HCT116 (cell line): Measurements from ENCODE around the gene APOM. TPM values are rescaled to one million over a fixed set of nuclear protein-coding genes. Genes with fewer than 3 reads are reported as not detected.

Experiments used
- ATAC-seq: fragments of 200-7000 bp; cut with Tn5 transposase; 2 replicates; pipeline ENCODE4 v1.9.1; 2020; ENCODE audit warnings: mild to moderate bottlenecking, moderate library complexity
- BruUV-seq: library from RNA; stranded (reverse); fragments of 400-500 nt; replicated peaks from 2 replicates; lab custom pipeline; 2021; lab: Mats Ljungman, UMichigan
- CTCF ChIA-PET: fragments of 300-600 bp; sonication (Branson Sonifier 250); formaldehyde crosslinking; loops from one replicate; lab custom pipeline; 2021; ENCODE audit warnings: antibody characterized with exemption; lab: Charles Lee
- POLR2A ChIA-PET: fragments of 300-600, 350-600 bp; sonication (Branson Sonifier 250); formaldehyde crosslinking; loops from one replicate; lab custom pipeline; 2021; ENCODE audit warnings: antibody characterized with exemption; lab: Charles Lee
- RAD21 ChIA-PET, 2 experiments: fragments of 300-600 bp; sonication (Branson Sonifier 250); formaldehyde crosslinking; loops; one replicate each; lab custom pipeline; 2023; ENCODE audit warnings: low total read pairs in 2 of 2; ENCODE audit not compliant: uncharacterized antibody in 2 of 2, unreplicated experiment in 2 of 2, low non-redundant PET in 1 of 2; lab: Charles Lee
- DNase-seq: peaks from one replicate; pipeline ENCODE4 v3.0.0-alpha.2; 2010; ENCODE audit warnings: low read depth, low spot score
- H2AFZ ChIP-seq: fragments of 200-600 bp; shearing (Covaris generic), sonication (generic); 2 replicates; pipeline ENCODE4 v1.6.1; 2017; ENCODE audit warnings: low read depth, mixed run types, mixed read lengths, antibody characterized with exemption, low read length; ENCODE audit not compliant: poor library complexity, severe bottlenecking
- H3K27ac ChIP-seq: 2 replicates; pipeline ENCODE4 v1.5.1; 2012; ENCODE audit warnings: low read depth, low read length
- H3K27me3 ChIP-seq: fragments of 200-600 bp; sonication (generic); 2 replicates; pipeline ENCODE4 v1.6.1; 2016; ENCODE audit warnings: mixed run types, low read length, mixed read lengths; ENCODE audit not compliant: insufficient read depth
- H3K36me3 ChIP-seq, 2 experiments: fragments of 200-500 bp in 1 of 2; fragments of 200-600 bp in 1 of 2; sonication (Bioruptor generic) in 1 of 2; sonication (generic) in 1 of 2; 2 replicates each; pipeline versions ENCODE4 v1.5.1 to v1.6.1; 2014 to 2016; ENCODE audit warnings: low read length in 2 of 2, inconsistent platforms in 1 of 2, mixed read lengths in 1 of 2, mixed run types in 1 of 2; ENCODE audit not compliant: insufficient read depth in 2 of 2, control insufficient read depth in 1 of 2
- H3K4me1 ChIP-seq, 2 experiments: fragments of 200-600 bp in 1 of 2; sonication (generic) in 1 of 2; 2 replicates each; pipeline versions ENCODE4 v1.5.1 to v1.6.1; 2012 to 2017; ENCODE audit warnings: low read length in 2 of 2, inconsistent platforms in 1 of 2, mild to moderate bottlenecking in 1 of 2, mixed read lengths in 1 of 2, mixed run types in 1 of 2, moderate library complexity in 1 of 2; ENCODE audit not compliant: insufficient read depth in 2 of 2, control insufficient read depth in 1 of 2
- H3K4me2 ChIP-seq: fragments of 200-600 bp; sonication (generic); 2 replicates; pipeline ENCODE4 v1.6.1; 2017; ENCODE audit warnings: mixed run types, low read length, mixed read lengths
- H3K4me3 ChIP-seq, 2 experiments: fragments of 200-600 bp in 1 of 2; sonication (generic) in 1 of 2; replicated peaks in 1 of 2; 2 replicates each; pipeline ENCODE4 v1.5.1; 2011 to 2016; ENCODE audit warnings: low read length in 2 of 2, control low read depth in 1 of 2, low read depth in 1 of 2, mild to moderate bottlenecking in 1 of 2, mixed read lengths in 1 of 2, mixed run types in 1 of 2
- H3K79me2 ChIP-seq: fragments of 200-600 bp; sonication (generic); 2 replicates; pipeline ENCODE4 v1.6.1; 2017; ENCODE audit warnings: mild to moderate bottlenecking, mixed run types, low read length, moderate library complexity, mixed read lengths; ENCODE audit not compliant: insufficient read depth
- H3K9ac ChIP-seq: fragments of 200-600 bp; sonication (generic); 2 replicates; pipeline ENCODE4 v1.6.1; 2016; ENCODE audit warnings: low read length, mixed read lengths
- H3K9me2 ChIP-seq: fragments of 200-600 bp; sonication (generic), shearing (Covaris generic); 2 replicates; pipeline ENCODE4 v1.6.1; 2017; ENCODE audit warnings: mixed run types, mild to moderate bottlenecking, moderate library complexity; ENCODE audit not compliant: insufficient read depth
- H3K9me3 ChIP-seq, 2 experiments: fragments of 200-500 bp in 1 of 2; fragments of 200-600 bp in 1 of 2; sonication (Bioruptor generic) in 1 of 2; sonication (generic) in 1 of 2; 2 replicates each; pipeline ENCODE4 v1.6.1; 2014 to 2017; ENCODE audit warnings: low read length in 2 of 2, mixed read lengths in 2 of 2, inconsistent platforms in 1 of 2, low read depth in 1 of 2, mild to moderate bottlenecking in 1 of 2, mixed run types in 1 of 2, moderate library complexity in 1 of 2; ENCODE audit not compliant: control insufficient read depth in 1 of 2, insufficient read depth in 1 of 2
- H4K20me1 ChIP-seq: fragments of 200-600 bp; sonication (generic), shearing (Covaris generic); 2 replicates; pipeline ENCODE4 v1.6.1; 2017; ENCODE audit warnings: mixed run types, mild to moderate bottlenecking, moderate library complexity; ENCODE audit not compliant: insufficient read depth
- CEBPB ChIP-seq: IDR thresholded peaks from 2 replicates; pipeline ENCODE4 v1.6.1; 2012; ENCODE audit warnings: low read depth
- intact Hi-C: fragments of 100-400 bp; cut with micrococcal nuclease; formaldehyde crosslinking; loops from 2 replicates; pipeline ENCODE4 v1.10.0; 2022
- total RNA-seq: library from RNA; stranded (reverse); gene quantifications from one replicate; pipeline ENCODE4 v1.2.1, GENCODE V29; 2021; ENCODE audit not compliant: unreplicated experiment
- TF ChIP-seq, protein P1 (sequence below), 3 experiments: fragments of 200-600 bp in 1 of 3; sonication (generic) in 1 of 3; IDR thresholded peaks in 2 of 3; conservative IDR thresholded peaks in 1 of 3; 2 replicates each; pipeline ENCODE4 v1.5.1; 2012 to 2017; ENCODE audit warnings: low read depth in 2 of 3, low read length in 2 of 3, antibody characterized with exemption in 1 of 3, borderline replicate concordance in 1 of 3, control low read depth in 1 of 3, mild to moderate bottlenecking in 1 of 3, mixed read lengths in 1 of 3, mixed run types in 1 of 3, moderate library complexity in 1 of 3; ENCODE audit not compliant: insufficient read depth in 1 of 3

APOM gene
- total RNA-seq, 1 experiment from 2014 or later: 2.2 TPM

DNA sequence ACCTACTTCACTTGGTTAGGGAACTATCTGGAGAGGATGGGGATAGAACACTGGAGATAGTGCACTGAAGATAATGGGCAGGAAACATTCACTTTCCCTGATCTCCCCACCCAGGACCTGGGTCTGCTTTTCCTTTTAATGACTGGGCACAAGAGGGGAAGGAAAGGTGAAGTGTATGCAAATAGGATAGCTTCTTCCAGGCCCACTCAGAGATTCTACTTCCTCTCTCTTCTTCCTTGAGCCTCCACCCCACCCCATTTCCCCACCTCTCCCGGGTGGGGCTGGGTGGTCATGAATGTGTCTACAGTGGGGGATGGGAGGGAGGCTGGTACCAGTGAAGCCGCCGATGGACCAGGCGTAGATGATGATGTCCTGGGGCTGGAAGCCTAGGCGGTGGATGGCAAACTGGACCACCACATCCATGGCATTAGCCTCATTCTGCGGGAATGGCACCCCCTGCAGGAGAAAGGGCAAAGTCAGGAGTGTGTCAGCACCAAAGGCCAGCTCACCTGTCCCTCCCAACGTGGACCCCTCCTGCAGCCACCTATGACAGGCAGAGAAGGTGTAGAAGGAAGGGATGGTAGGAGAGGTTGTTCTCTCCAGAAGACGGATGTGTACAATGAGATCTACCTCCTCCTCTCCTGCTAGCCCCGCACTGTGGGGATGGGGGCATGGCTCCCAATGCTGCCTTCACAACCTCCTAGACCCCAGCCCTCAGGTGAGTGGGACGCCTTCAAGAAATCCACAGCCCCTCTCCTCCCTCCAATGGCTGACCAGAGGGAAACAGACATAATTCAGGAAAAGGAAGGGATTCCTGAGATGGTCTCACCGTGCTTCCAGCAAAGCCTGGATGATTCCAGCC is 33.8 kb downstream of the APOM start:
- Histone ChIP-seq H3K4me3 (no peak overlapping the region), H3K27ac (peak overlapping the region; percentile 23; the same call in 1 of the 2 replicates), H3K9me2 (no peaks in the 10 kb centered on the region), H3K4me1 (peaks cover 11 to 16% of the 10 kb centered on the region in 2 experiments), H3K79me2 (no peaks in the 10 kb centered on the region), H3K27me3 (no peaks in the 10 kb centered on the region), H3K36me3 (peaks cover 13 to 25% of the 10 kb centered on the region in 2 experiments; a peak in 2 of 4 replicates), H3K9ac (peak overlapping the region; percentile 30; the same call in 1 of the 2 replicates), H4K20me1 (no peaks in the 10 kb centered on the region), H3K4me2 (peak overlapping the region; percentile 47), H3K9me3 (no peaks in the 10 kb centered on the region), H2AFZ (no peak overlapping the region)
- ChIA-PET POLR2A (no interaction called here), CTCF (interaction anchor here (1.0 to 1.3 kb wide), 2 partner anchors 14 to 40 kb away, joined by 4 to 7 read pairs; partner anchors contain the start of gene ABHD16A), RAD21 (no interaction called here)
- no peak for DNase-seq
- no peak for TF ChIP-seq CEBPB
- TF ChIP-seq, protein P1, sequence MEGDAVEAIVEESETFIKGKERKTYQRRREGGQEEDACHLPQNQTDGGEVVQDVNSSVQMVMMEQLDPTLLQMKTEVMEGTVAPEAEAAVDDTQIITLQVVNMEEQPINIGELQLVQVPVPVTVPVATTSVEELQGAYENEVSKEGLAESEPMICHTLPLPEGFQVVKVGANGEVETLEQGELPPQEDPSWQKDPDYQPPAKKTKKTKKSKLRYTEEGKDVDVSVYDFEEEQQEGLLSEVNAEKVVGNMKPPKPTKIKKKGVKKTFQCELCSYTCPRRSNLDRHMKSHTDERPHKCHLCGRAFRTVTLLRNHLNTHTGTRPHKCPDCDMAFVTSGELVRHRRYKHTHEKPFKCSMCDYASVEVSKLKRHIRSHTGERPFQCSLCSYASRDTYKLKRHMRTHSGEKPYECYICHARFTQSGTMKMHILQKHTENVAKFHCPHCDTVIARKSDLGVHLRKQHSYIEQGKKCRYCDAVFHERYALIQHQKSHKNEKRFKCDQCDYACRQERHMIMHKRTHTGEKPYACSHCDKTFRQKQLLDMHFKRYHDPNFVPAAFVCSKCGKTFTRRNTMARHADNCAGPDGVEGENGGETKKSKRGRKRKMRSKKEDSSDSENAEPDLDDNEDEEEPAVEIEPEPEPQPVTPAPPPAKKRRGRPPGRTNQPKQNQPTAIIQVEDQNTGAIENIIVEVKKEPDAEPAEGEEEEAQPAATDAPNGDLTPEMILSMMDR (IDR thresholded peaks at IDR 0.05 in 2 of 3, conservative IDR thresholded peaks at IDR 0.05 in 1 of 3; ENCODE audit: borderline replicate concordance in 1 of 3, insufficient read depth in 1 of 3, low read depth in 2 of 3, low read length in 2 of 3): peak in 2 of 3 experiments; percentile 50 to 58; a peak in 4 of 6 replicates
- peak; percentile 74 for ATAC-seq
- intact Hi-C loops: no loop called here
- no TSS peak for BruUV-seq
